Type B pancreatic cell (in vitro differentiated cells): ENCODE results near the gene PLD3. TPM values are rescaled to one million over a fixed set of nuclear protein-coding genes. Genes with fewer than 3 reads are reported as not detected.
A peak's percentile ranks its signal among the peaks of the same experiment; 100 is the strongest.

Experiments used
- DNase-seq: peaks from one replicate; pipeline ENCODE4 v3.0.0; 2021; ENCODE audit warnings: mixed read lengths; ENCODE audit not compliant: unreplicated experiment; ENCODE audit errors: extremely low spot score
- H3K27ac Mint-ChIP-seq: 2 replicates; pipeline ENCODE4 v1.8.0; 2021; ENCODE audit warnings: mild to moderate bottlenecking, mixed read lengths
- H3K27me3 Mint-ChIP-seq: 2 replicates; pipeline ENCODE4 v1.8.0; 2021; ENCODE audit warnings: mixed read lengths
- H3K36me3 Mint-ChIP-seq: 2 replicates; pipeline ENCODE4 v1.8.0; 2021; ENCODE audit warnings: mixed read lengths
- H3K4me1 Mint-ChIP-seq: one replicate; pipeline ENCODE4 v1.8.0; 2021; ENCODE audit warnings: mixed read lengths; ENCODE audit not compliant: unreplicated experiment
- H3K4me3 Mint-ChIP-seq: 2 replicates; pipeline ENCODE4 v1.8.0; 2021; ENCODE audit warnings: mild to moderate bottlenecking, mixed read lengths
- H3K9me3 Mint-ChIP-seq: 2 replicates; pipeline ENCODE4 v1.8.0; 2021; ENCODE audit warnings: mixed read lengths
- total RNA-seq: library from RNA; stranded (reverse); gene quantifications from 2 replicates; pipeline ENCODE4 v1.2.1, GENCODE V29; 2021; ENCODE audit warnings: low replicate concordance
- TF ChIP-seq, protein P1 (sequence below): fragments of 200-600 bp; sonication (generic); conservative IDR thresholded peaks from 2 replicates; pipeline ENCODE4 v1.5.0; 2021; ENCODE audit warnings: antibody characterized with exemption, mild to moderate bottlenecking

The PLD3 gene
- total RNA-seq, 1 donor from 2014 or later, result 244 TPM

DNA sequence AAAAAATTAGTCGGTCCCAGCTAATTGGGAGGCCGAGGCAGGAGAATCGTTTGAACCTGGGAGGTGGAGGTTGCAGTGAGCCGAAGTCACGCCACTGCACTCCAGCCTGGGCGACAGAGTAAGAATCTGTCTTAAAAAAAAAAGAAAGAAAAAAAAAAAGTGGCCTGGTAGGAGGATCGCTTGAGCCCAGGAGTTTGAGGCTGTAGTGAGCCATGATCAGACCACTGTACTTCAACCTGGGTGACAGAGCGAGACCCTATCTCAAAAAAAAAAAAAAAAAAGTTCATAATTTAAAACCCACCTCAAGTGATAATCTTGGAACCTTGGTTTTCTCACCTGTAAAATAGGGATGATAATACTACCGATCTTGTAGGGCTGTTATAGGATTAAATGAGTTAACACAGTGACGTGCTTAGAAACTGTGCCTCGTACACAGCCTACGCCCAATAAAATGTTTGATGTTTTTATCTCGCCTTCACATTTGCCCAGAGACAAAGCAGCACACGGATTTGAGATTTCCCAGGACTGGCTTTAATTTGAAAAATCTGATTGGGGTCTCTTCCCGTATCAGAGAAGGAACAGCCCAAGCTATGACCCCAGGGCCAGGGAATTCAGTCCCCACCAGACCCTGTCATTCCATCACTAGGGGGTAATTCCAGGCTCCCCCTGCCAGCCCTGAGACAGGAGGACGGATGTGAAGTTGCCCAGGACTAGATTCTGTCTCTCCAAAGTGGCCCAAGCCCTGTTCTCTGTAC lies 73.7 kb downstream of the PLD3 start:
- TF ChIP-seq, protein P1, sequence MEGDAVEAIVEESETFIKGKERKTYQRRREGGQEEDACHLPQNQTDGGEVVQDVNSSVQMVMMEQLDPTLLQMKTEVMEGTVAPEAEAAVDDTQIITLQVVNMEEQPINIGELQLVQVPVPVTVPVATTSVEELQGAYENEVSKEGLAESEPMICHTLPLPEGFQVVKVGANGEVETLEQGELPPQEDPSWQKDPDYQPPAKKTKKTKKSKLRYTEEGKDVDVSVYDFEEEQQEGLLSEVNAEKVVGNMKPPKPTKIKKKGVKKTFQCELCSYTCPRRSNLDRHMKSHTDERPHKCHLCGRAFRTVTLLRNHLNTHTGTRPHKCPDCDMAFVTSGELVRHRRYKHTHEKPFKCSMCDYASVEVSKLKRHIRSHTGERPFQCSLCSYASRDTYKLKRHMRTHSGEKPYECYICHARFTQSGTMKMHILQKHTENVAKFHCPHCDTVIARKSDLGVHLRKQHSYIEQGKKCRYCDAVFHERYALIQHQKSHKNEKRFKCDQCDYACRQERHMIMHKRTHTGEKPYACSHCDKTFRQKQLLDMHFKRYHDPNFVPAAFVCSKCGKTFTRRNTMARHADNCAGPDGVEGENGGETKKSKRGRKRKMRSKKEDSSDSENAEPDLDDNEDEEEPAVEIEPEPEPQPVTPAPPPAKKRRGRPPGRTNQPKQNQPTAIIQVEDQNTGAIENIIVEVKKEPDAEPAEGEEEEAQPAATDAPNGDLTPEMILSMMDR, result no peak
- H3K9me3 Mint-ChIP-seq, result no peaks in the 10 kb centered on the region
- H3K36me3 Mint-ChIP-seq, result no peaks in the 10 kb centered on the region
- H3K4me3 Mint-ChIP-seq, result peak overlapping the region; percentile 39
- H3K27ac Mint-ChIP-seq, result peak overlapping the region; percentile 95
- no peaks in the 10 kb centered on the region for H3K27me3 Mint-ChIP-seq
- no peak for DNase-seq
- peaks cover 18% of the 10 kb centered on the region for H3K4me1 Mint-ChIP-seq

DNA sequence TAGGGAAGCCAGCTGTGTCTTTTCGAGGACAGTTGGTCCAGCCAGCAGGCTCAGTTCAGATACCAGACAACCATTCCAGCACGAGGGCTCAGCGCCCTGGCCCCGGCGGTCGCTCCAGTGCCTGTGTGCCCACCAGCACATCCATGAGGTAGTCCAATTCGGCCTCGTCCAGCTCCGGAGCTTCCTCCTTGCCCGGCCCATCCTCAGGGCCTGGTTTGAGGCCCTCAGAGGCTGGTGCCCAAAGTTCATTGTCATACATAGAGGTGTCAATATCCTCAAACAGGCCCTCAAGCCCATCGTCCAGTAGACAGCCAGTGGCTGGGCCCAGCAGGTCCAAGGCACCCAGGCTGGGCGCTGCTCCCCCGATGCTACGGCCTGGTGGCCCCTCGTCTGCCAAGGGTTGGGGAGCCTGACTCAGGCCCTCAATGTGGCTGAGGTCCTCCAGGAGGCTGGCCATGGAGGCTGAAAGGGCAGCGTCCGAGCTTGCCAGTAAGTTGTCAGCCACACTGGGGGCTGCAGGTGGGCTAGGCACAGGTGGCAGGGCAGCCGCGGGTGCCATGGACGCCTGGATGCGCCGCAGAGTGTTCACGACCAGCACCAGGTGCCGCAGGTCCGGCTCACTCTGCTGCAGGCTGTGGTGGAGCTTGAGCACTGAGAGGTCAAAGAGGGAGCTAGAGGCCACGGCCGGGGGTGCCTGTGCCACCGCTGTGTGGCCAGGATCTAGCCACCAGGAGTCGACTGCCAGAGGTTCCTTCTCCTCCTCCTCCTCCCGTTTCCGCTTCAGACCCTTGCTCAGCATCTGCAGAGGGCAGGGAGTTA lies 74.5 kb downstream of the PLD3 start:
- Mint-ChIP-seq H3K4me1 (peaks cover 17% of the 10 kb centered on the region), H3K4me3 (no peak overlapping the region), H3K36me3 (no peaks in the 10 kb centered on the region), H3K27ac (no peak overlapping the region), H3K27me3 (no peaks in the 10 kb centered on the region), H3K9me3 (no peaks in the 10 kb centered on the region)
- TF ChIP-seq, protein P1, result no peak
- no peak for DNase-seq

- DNase-seq, result no peak
- no peaks in the 10 kb centered on the region for H3K27me3 Mint-ChIP-seq
- TF ChIP-seq, protein P1, result no peak
- H3K9me3 Mint-ChIP-seq, result no peaks in the 10 kb centered on the region
- H3K4me3 Mint-ChIP-seq, result peak overlapping the region; percentile 68
- peaks cover 17% of the 10 kb centered on the region for H3K4me1 Mint-ChIP-seq
- H3K27ac Mint-ChIP-seq, result peak overlapping the region; percentile 93
- H3K36me3 Mint-ChIP-seq, result no peaks in the 10 kb centered on the region
These were observed 75.4 kb downstream of the PLD3 start for GRCh38 chr19:40423938-40424337.

DNA sequence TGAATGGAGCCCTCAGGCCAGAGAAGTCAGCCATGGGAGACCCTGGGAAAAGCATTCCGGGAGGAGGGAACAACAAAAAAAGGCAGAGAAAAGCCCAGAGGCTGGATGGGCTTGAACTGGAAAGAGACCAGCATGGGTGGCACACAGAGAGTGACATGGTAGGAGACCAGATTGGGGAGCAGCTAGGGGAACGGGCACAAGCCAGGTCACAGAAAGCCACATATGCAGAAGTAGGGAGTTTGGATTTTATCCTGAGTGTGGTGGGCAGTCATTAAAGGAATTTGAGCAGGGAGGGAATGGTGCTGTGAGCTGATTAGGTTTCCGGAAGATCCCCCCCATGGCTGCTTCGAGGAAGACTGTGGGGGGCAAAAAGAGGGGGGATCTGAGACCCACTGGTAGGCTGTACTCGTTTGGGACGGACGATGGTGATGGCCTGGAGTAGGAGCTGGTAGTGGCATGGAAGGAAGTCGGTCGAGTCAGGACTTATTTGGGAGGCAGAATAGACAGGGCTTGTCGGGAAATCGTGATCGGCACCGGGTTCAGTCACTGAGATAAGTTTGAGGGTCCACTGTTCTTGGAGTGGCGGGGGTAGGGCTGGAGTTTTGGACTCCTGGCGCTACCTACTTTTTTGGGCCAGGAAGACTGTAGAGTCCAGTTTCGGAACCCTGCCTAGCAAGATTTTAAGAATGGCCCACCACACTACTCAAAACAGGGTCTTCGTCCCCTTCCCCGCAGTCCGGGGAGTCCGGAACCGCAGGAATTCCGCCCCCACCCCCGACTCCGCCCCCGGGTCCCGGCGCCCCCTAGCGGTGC lies 76.3 kb downstream of the PLD3 start:
- H3K36me3 Mint-ChIP-seq, result no peaks in the 10 kb centered on the region
- TF ChIP-seq, protein P1, result no peak
- H3K27ac Mint-ChIP-seq, result peak overlapping the region; percentile 93
- H3K9me3 Mint-ChIP-seq, result no peaks in the 10 kb centered on the region
- no peak for DNase-seq
- peaks cover 13% of the 10 kb centered on the region for H3K4me1 Mint-ChIP-seq
- H3K4me3 Mint-ChIP-seq, result peak overlapping the region; percentile 91
- H3K27me3 Mint-ChIP-seq, result no peaks in the 10 kb centered on the region

GRCh38 chr19:40425450-40426287 lies 77.2 kb downstream of the PLD3 start, which contains the start of gene SERTAD1:
TSS of gene SERTAD1 (minus strand) at chr19:40425992. CDS start at chr19:40423546, 2,446 bp downstream.
- DNase-seq, result peak; percentile 100

More at GRCh38 chr19:40425450-40426287, 77.2 kb downstream of the PLD3 start, which contains the start of gene SERTAD1:
- Mint-ChIP-seq H3K27me3 (no peaks in the 10 kb centered on the region), H3K27ac (peak within 1 kb of the TSS; percentile 98), H3K9me3 (no peaks in the 10 kb centered on the region), H3K4me1 (peaks cover 13% of the 10 kb centered on the region), H3K36me3 (no peaks in the 10 kb centered on the region), H3K4me3 (peak within 1 kb of the TSS; percentile 91)
- TF ChIP-seq, protein P1, result peak; percentile 95
